Spinal cord (tissue), 10 donors: Measurements from ENCODE around the gene ACKR2. TPM values are rescaled to one million over a fixed set of nuclear protein-coding genes. Genes with fewer than 3 reads are reported as not detected.

ENCODE experiments used
- DNase-seq, 6 donors: peaks; one replicate each; pipeline versions ENCODE4 v3.0.0 to v3.0.0-alpha.2; 2013 to 2015; ENCODE audit warnings: low spot score in 6 of 6, low read depth in 4 of 6
- H3K27ac ChIP-seq: one replicate; pipeline ENCODE4 v1.5.1; 2013; ENCODE audit warnings: low read depth, low read length, control low read depth
- H3K27me3 ChIP-seq: one replicate; pipeline ENCODE4 v1.6.1; 2013; ENCODE audit warnings: low read length; ENCODE audit not compliant: control insufficient read depth, insufficient read depth
- H3K36me3 ChIP-seq: one replicate; pipeline ENCODE4 v1.6.1; 2013; ENCODE audit warnings: low read length; ENCODE audit not compliant: control insufficient read depth, insufficient read depth
- H3K4me1 ChIP-seq: one replicate; pipeline ENCODE4 v1.6.1; 2013; ENCODE audit warnings: low read length; ENCODE audit not compliant: control insufficient read depth, insufficient read depth
- H3K4me3 ChIP-seq: one replicate; pipeline ENCODE4 v1.5.1; 2013; ENCODE audit warnings: low read depth, low read length, control low read depth
- H3K9me3 ChIP-seq: one replicate; pipeline ENCODE4 v1.6.1; 2013; ENCODE audit warnings: low read length; ENCODE audit not compliant: control insufficient read depth, insufficient read depth
- WGBS: methylation state at CpG from one replicate; pipeline ENCODE4 v1.1.5; 2013; ENCODE audit warnings: missing lambda C conversion rate; ENCODE audit not compliant: insufficient coverage; 5-methylcytosine and 5-hydroxymethylcytosine counted together
- polyA plus RNA-seq, 2 donors: library from polyadenylated mRNA; unstranded; fragments of 120-200 nt; gene quantifications; one replicate each; pipeline ENCODE4 v1.2.1, GENCODE V29; 2013; ENCODE audit not compliant: insufficient read length in 2 of 2
- total RNA-seq, 2 donors: library from RNA; depleted of rRNA in 1 of 2; stranded (reverse); fragments of 120-200 nt in 1 of 2; fragments of >200 nt in 1 of 2; gene quantifications; one replicate each; pipeline versions ENCODE4 v1.2.3 to v1.2.4, GENCODE V29; 2013 to 2014
- donor health status: healthy.

Gene ACKR2
- total and polyA plus RNA-seq, 4 donors = 0.65 to 2.5 (median 1.1) TPM

- H3K9me3 ChIP-seq = no peaks in the 10 kb centered on the region
- peaks cover 6% of the 10 kb centered on the region for H3K4me1 ChIP-seq
- H3K27me3 ChIP-seq = no peaks in the 10 kb centered on the region
- no peak for DNase-seq
- no peaks in the 10 kb centered on the region for H3K36me3 ChIP-seq
- 0% methylated on average over 4 of the region's 6 CpGs for WGBS
- peak overlapping the region; percentile 64 for H3K27ac ChIP-seq
- H3K4me3 ChIP-seq = peak overlapping the region; percentile 72
Measured at GRCh38 chr3:42773409-42773751, 35.9 kb upstream of the ACKR2 start.

- no peaks in the 10 kb centered on the region for H3K4me1 ChIP-seq
- WGBS = 100% methylated on average over 2 of the region's 2 CpGs
- no peaks in the 10 kb centered on the region for H3K27me3 ChIP-seq
- H3K27ac ChIP-seq = no peak overlapping the region
- H3K36me3 ChIP-seq = peaks cover 3% of the 10 kb centered on the region
- H3K4me3 ChIP-seq = no peak overlapping the region
- DNase-seq = no peak
- H3K9me3 ChIP-seq = no peaks in the 10 kb centered on the region
Measured at GRCh38 chr3:42778644-42779043, 30.6 kb upstream of the ACKR2 start.

- Histone ChIP-seq H3K9me3 (no peaks in the 10 kb centered on the region), H3K27ac (no peak overlapping the region), H3K27me3 (no peaks in the 10 kb centered on the region), H3K4me1 (no peaks in the 10 kb centered on the region), H3K36me3 (peaks cover 3% of the 10 kb centered on the region), H3K4me3 (no peak overlapping the region)
- WGBS = no CpG with 5 or more reads among the region's 3 CpGs
- no peak for DNase-seq
Measured at GRCh38 chr3:42780398-42780797, 28.8 kb upstream of the ACKR2 start.

GRCh38 chr3:42780892-42781700 is 28.1 kb upstream of the ACKR2 start:
- Histone ChIP-seq H3K27me3 (no peaks in the 10 kb centered on the region), H3K36me3 (peaks cover 3% of the 10 kb centered on the region), H3K27ac (no peak overlapping the region), H3K4me3 (no peak overlapping the region), H3K9me3 (no peaks in the 10 kb centered on the region), H3K4me1 (no peaks in the 10 kb centered on the region)
- 49% methylated on average over 5 of the region's 11 CpGs for WGBS
- DNase-seq = peak; percentile 61 to 95 (median 74)

GRCh38 chr3:42786212-42786611 is 23.0 kb upstream of the ACKR2 start:
- no CpG with 5 or more reads among the region's 1 CpG for WGBS
- Histone ChIP-seq H3K4me1 (no peaks in the 10 kb centered on the region), H3K27ac (no peak overlapping the region), H3K36me3 (peaks cover 7% of the 10 kb centered on the region), H3K4me3 (no peak overlapping the region), H3K9me3 (no peaks in the 10 kb centered on the region), H3K27me3 (no peaks in the 10 kb centered on the region)
- no peak for DNase-seq

GRCh38 chr3:42786631-42787030 is 22.6 kb upstream of the ACKR2 start:
- Histone ChIP-seq H3K36me3 (peaks cover 7% of the 10 kb centered on the region), H3K9me3 (no peaks in the 10 kb centered on the region), H3K4me3 (no peak overlapping the region), H3K4me1 (no peaks in the 10 kb centered on the region), H3K27me3 (no peaks in the 10 kb centered on the region), H3K27ac (no peak overlapping the region)
- no peak for DNase-seq
- WGBS = 100% methylated on average over 1 of the region's 2 CpGs

GRCh38 chr3:42790714-42791229 is 18.5 kb upstream of the ACKR2 start:
- H3K4me1 ChIP-seq = no peaks in the 10 kb centered on the region
- no peaks in the 10 kb centered on the region for H3K27me3 ChIP-seq
- H3K36me3 ChIP-seq = peaks cover 11% of the 10 kb centered on the region
- no peak for DNase-seq
- H3K27ac ChIP-seq = no peak overlapping the region
- H3K4me3 ChIP-seq = no peak overlapping the region
- 83% methylated on average over 4 of the region's 6 CpGs for WGBS
- no peaks in the 10 kb centered on the region for H3K9me3 ChIP-seq

- no peak for DNase-seq
- no peaks in the 10 kb centered on the region for H3K9me3 ChIP-seq
- no peaks in the 10 kb centered on the region for H3K4me1 ChIP-seq
- H3K27me3 ChIP-seq = no peaks in the 10 kb centered on the region
- H3K4me3 ChIP-seq = no peak overlapping the region
- H3K36me3 ChIP-seq = peaks cover 9% of the 10 kb centered on the region
- no CpG with 5 or more reads among the region's 2 CpGs for WGBS
- H3K27ac ChIP-seq = no peak overlapping the region
Measured at GRCh38 chr3:42795621-42796181, 13.5 kb upstream of the ACKR2 start.

- WGBS = 100% methylated on average over 2 of the region's 5 CpGs
- H3K4me1 ChIP-seq = no peaks in the 10 kb centered on the region
- no peaks in the 10 kb centered on the region for H3K9me3 ChIP-seq
- H3K27me3 ChIP-seq = no peaks in the 10 kb centered on the region
- no peak overlapping the region for H3K27ac ChIP-seq
- peaks cover 9% of the 10 kb centered on the region for H3K36me3 ChIP-seq
- DNase-seq = no peak
- no peak overlapping the region for H3K4me3 ChIP-seq
Measured at GRCh38 chr3:42796332-42796885, 12.8 kb upstream of the ACKR2 start.
